Measurements from ENCODE around the gene PSD2.

DNA sequence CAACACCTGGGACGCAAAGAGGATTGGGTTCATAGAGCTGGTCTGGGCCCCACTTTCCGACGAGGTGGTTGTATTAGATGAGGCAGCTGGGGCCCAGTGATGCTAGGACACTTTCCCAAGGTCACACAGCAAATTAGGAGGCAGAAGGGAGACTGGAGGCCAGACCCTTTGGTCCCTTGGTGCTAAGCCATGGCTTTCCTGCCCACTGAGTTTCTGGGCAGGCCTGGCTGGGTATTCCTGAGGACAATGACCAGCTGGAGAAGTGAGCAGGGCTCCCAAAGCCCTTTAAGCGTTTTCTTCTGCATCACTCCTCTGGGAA is 66.2 kb downstream of the PSD2 start:
- no peak for TF ChIP-seq AGO2 (optimal IDR thresholded peaks at IDR 0.05; ENCODE audit: low read depth, low read length)
- TF ChIP-seq POLR2AphosphoS5 (IDR thresholded peaks at IDR 0.05; ENCODE audit: low read depth, low read length): no peak
- TF ChIP-seq, protein P1, sequence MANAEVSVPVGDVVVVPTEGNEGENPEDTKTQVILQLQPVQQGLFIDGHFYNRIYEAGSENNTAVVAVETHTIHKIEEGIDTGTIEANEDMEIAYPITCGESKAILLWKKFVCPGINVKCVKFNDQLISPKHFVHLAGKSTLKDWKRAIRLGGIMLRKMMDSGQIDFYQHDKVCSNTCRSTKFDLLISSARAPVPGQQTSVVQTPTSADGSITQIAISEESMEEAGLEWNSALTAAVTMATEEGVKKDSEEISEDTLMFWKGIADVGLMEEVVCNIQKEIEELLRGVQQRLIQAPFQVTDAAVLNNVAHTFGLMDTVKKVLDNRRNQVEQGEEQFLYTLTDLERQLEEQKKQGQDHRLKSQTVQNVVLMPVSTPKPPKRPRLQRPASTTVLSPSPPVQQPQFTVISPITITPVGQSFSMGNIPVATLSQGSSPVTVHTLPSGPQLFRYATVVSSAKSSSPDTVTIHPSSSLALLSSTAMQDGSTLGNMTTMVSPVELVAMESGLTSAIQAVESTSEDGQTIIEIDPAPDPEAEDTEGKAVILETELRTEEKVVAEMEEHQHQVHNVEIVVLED (CRISPR knock-in tag; IDR thresholded peaks at IDR 0.05; ENCODE audit: borderline replicate concordance): no peak
- no peak for TF ChIP-seq JUNB (CRISPR knock-in tag; IDR thresholded peaks at IDR 0.05; ENCODE audit: borderline replicate concordance)
- no peak for TF ChIP-seq POLR2A (IDR thresholded peaks at IDR 0.05; ENCODE audit: insufficient read depth in 1 of 2, low read depth in 2 of 2, low read length in 2 of 2)

All from HepG2 (cell line).